Epithelial cell of proximal tubule (primary cell): ENCODE data around the gene SEMA6A. TPM values are rescaled to one million over a fixed set of nuclear protein-coding genes. Genes with fewer than 3 reads are reported as not detected.

Experiments
- DNase-seq: peaks from one replicate; pipeline ENCODE4 v3.0.0-alpha.2; 2011; ENCODE audit warnings: low read depth
- H3K4me3 ChIP-seq: 2 replicates; pipeline ENCODE4 v1.5.1; 2011; ENCODE audit warnings: low read depth, mild to moderate bottlenecking, low read length
- CTCF ChIP-seq: conservative IDR thresholded peaks from 2 replicates; pipeline ENCODE4 v1.5.1; 2012; ENCODE audit warnings: low read depth, mild to moderate bottlenecking, low read length
- total RNA-seq: library from RNA; depleted of rRNA; stranded (reverse); fragments of >200 nt; gene quantifications from 2 replicates; pipeline ENCODE4 v1.2.3, GENCODE V29; 2015

Gene SEMA6A
- total RNA-seq, 1 donor from 2014 or later = 11.6 TPM

GRCh38 chr5:116476897-116477537 lies 97.6 kb downstream of the SEMA6A start:
- no peak overlapping the region for H3K4me3 ChIP-seq
- TF ChIP-seq CTCF = no peak
- DNase-seq = no peak

DNA sequence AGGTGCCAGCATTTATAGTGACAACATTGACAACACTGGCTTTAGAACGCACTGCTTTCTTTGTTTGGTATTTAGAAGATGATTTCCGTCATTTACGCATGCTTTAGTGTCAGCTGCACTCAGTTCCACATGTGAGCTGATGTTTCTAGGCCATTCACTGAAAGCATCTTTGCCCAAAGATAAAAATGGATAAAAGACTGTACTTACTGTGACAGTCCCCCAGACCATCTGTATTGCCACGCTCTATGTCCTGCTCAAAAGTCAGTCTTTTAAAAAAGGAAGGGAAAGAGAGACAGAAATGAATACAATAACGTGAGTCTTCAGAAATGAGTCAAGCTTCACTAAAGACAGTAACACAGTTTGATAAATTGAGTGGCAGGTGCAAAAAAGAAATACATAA lies 99.3 kb downstream of the SEMA6A start:
- H3K4me3 ChIP-seq = no peak overlapping the region
- TF ChIP-seq CTCF = no peak

GRCh38 chr5:116473706-116474105 lies 100.9 kb downstream of the SEMA6A start:
- DNase-seq = no peak
- H3K4me3 ChIP-seq = no peak overlapping the region
- TF ChIP-seq CTCF = no peak

More for the DNA sequence above, 99.3 kb downstream of the SEMA6A start:
- no peak for DNase-seq

DNA sequence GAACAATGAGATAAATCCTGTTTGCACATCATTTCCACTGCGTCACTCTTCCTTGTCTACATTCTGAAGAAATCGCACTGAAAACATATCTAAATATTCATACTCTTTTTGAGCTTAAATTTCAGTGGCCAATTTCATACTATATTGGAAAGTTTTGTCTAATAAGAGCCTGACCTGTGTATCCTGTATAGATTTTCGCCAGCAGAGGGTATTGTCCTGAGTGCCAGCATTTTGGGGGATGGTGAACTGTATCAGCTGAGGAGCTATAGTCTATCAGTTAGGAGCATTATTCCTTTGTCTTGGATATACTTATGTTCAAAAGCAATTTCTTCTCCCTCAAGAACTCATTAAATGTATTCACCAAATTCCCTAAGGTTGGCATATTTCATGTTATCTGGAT lies 102.3 kb downstream of the SEMA6A start:
- no peak for DNase-seq
- no peak overlapping the region for H3K4me3 ChIP-seq
- TF ChIP-seq CTCF = peak; percentile 11

DNA sequence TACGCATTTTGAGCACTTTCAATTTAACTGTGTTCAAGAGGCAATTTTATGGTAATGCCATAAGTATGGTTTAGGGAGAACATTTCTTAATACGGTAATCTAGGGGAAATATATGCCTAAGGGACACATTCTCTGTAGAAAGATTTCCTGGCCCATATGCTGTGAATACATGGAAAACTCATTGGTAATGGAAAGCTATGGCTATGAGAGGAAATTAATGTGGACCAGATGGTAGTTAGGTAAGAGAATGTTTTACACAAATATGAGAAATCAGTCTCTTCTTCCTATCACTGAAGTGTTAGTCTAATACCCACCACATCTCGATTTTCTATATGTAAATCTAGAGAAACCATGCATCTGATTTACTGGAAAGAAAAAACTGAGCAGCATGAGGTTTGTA lies 105.0 kb downstream of the SEMA6A start:
- DNase-seq = no peak
- TF ChIP-seq CTCF = no peak
- no peak overlapping the region for H3K4me3 ChIP-seq

DNA sequence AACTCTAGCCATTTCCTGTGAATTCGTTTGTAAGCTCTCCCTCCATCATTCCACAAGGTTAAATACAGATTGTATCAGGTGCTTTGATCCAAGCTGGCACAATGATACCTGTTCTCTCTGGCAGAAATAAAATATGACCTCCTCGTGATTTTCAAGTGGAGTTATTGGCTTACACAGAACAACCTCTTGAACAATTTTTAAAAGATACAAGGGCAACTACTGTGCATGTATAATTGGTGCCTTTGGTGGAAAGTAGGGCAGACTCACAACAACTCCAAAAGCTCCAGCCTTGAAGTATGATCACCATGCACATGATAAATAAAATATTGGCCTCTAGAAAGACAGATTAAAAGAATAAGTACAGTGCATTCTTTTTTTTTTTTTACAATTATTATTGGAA lies 106.0 kb downstream of the SEMA6A start:
- DNase-seq = no peak
- H3K4me3 ChIP-seq = no peak overlapping the region
- no peak for TF ChIP-seq CTCF

DNA sequence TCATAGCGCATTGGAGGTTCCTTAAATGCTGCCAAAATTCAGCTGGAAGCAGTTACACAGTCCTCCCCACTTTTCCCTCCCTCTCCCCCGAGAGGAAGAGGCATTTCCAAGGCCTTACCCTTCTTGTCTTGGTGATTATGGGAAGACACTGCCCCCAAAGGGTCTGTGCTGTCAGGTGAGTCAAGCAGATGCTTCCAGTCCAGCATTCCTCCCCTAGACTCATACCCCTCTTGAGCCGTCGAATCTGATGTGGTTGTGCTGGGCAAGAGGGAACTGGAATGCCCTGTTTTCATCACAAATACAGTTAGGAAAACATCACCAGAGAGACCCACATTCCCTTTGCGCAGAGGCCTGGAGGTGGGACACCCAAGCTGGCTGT lies 107.2 kb downstream of the SEMA6A start:
- TF ChIP-seq CTCF = no peak
- no peak for DNase-seq

More for the DNA sequence above, 107.2 kb downstream of the SEMA6A start:
- H3K4me3 ChIP-seq = no peak overlapping the region
